Trophoblast cell (in vitro differentiated cells and primary cell): ENCODE results near the gene IL1RAPL1.

Experiments
- DNase-seq, 2 donors: peaks; one replicate each; pipeline ENCODE4 v3.0.0-alpha.2; 2016
- H2AFZ ChIP-seq: 2 replicates; pipeline ENCODE4 v1.6.1; 2013; ENCODE audit warnings: low read length, moderate library complexity, mild to moderate bottlenecking; ENCODE audit not compliant: insufficient read depth, poor library complexity
- H2AK5ac ChIP-seq: 2 replicates; pipeline ENCODE4 v1.6.1; 2013; ENCODE audit warnings: mild to moderate bottlenecking, low read length
- H2BK120ac ChIP-seq: 2 replicates; pipeline ENCODE4 v1.6.1; 2013; ENCODE audit warnings: low read length, mild to moderate bottlenecking, moderate library complexity; ENCODE audit not compliant: insufficient read depth, poor library complexity
- H2BK12ac ChIP-seq: 2 replicates; pipeline ENCODE4 v1.6.1; 2013; ENCODE audit warnings: mild to moderate bottlenecking, low read length, moderate library complexity
- H2BK5ac ChIP-seq: 2 replicates; pipeline ENCODE4 v1.6.1; 2013; ENCODE audit warnings: low read length, low read depth, moderate library complexity, mild to moderate bottlenecking; ENCODE audit not compliant: poor library complexity
- H3K14ac ChIP-seq: 2 replicates; pipeline ENCODE4 v1.6.1; 2013; ENCODE audit warnings: mild to moderate bottlenecking, low read length
- H3K18ac ChIP-seq: 2 replicates; pipeline ENCODE4 v1.6.1; 2013; ENCODE audit warnings: mild to moderate bottlenecking, low read length
- H3K23ac ChIP-seq: 2 replicates; pipeline ENCODE4 v1.6.1; 2013; ENCODE audit warnings: low read length
- H3K27ac ChIP-seq: 2 replicates; pipeline ENCODE4 v1.5.1; 2013; ENCODE audit warnings: low read depth, mild to moderate bottlenecking, inconsistent platforms, low read length, moderate library complexity
- H3K27me3 ChIP-seq: 2 replicates; pipeline ENCODE4 v1.6.1; 2013; ENCODE audit warnings: inconsistent platforms, mild to moderate bottlenecking, low read length, moderate library complexity; ENCODE audit not compliant: insufficient read depth
- H3K36me3 ChIP-seq, 2 experiments: 1 replicate in 1 of 2; 2 replicates in 1 of 2; pipeline ENCODE4 v1.6.1; 2013; ENCODE audit warnings: low read length in 2 of 2, mild to moderate bottlenecking in 2 of 2, moderate library complexity in 1 of 2; ENCODE audit not compliant: insufficient read depth in 2 of 2, control insufficient read depth in 1 of 2
- H3K4ac ChIP-seq: 2 replicates; pipeline ENCODE4 v1.6.1; 2013; ENCODE audit warnings: low read depth, mild to moderate bottlenecking, low read length, moderate library complexity
- H3K4me1 ChIP-seq, 2 experiments: 1 replicate in 1 of 2; 2 replicates in 1 of 2; pipeline ENCODE4 v1.6.1; 2013; ENCODE audit warnings: low read length in 2 of 2, mild to moderate bottlenecking in 2 of 2, moderate library complexity in 1 of 2; ENCODE audit not compliant: insufficient read depth in 2 of 2, control insufficient read depth in 1 of 2
- H3K4me2 ChIP-seq: 2 replicates; pipeline ENCODE4 v1.6.1; 2013; ENCODE audit warnings: inconsistent platforms, mild to moderate bottlenecking, low read length, moderate library complexity
- H3K4me3 ChIP-seq: 2 replicates; pipeline ENCODE4 v1.5.1; 2013; ENCODE audit warnings: mild to moderate bottlenecking, low read depth, low read length, inconsistent platforms
- H3K79me1 ChIP-seq: one replicate; pipeline ENCODE4 v1.6.1; 2013; ENCODE audit warnings: low read length
- H3K79me2 ChIP-seq: 2 replicates; pipeline ENCODE4 v1.6.1; 2013; ENCODE audit warnings: low read length, mild to moderate bottlenecking; ENCODE audit not compliant: control insufficient read depth, insufficient read depth, poor library complexity
- H3K9ac ChIP-seq: 2 replicates; pipeline ENCODE4 v1.6.1; 2013; ENCODE audit warnings: mild to moderate bottlenecking, low read length
- H3K9me3 ChIP-seq: 2 replicates; pipeline ENCODE4 v1.6.1; 2013; ENCODE audit warnings: low read depth, mild to moderate bottlenecking, control low read depth, inconsistent platforms, low read length; ENCODE audit not compliant: insufficient read depth
- H4K12ac ChIP-seq: 2 replicates; pipeline ENCODE4 v1.6.1; 2013; ENCODE audit warnings: low read depth, mild to moderate bottlenecking, low read length, moderate library complexity
- H4K8ac ChIP-seq: 2 replicates; pipeline ENCODE4 v1.6.1; 2013; ENCODE audit warnings: low read depth, mild to moderate bottlenecking, low read length, moderate library complexity
- H4K91ac ChIP-seq: one replicate; pipeline ENCODE4 v1.6.1; 2013; ENCODE audit warnings: low read depth, mild to moderate bottlenecking, low read length, moderate library complexity
- WGBS: extraction: QIAGEN DNeasy Blood & Tissue Kit; methylation state at CpG from one replicate; pipeline ENCODE4 v1.1.7; 2013; ENCODE audit warnings: missing lambda C conversion rate; ENCODE audit not compliant: insufficient read length, insufficient coverage; ENCODE audit errors: extremely low coverage; 5-methylcytosine and 5-hydroxymethylcytosine counted together

The IL1RAPL1 gene

GRCh38 chrX:28613558-28613957 lies 26.3 kb downstream of the IL1RAPL1 start:
- Histone ChIP-seq H2AFZ (no peak overlapping the region), H3K4me3 (no peak overlapping the region), H4K12ac (no peak overlapping the region), H3K23ac (no peak overlapping the region), H2BK120ac (no peak overlapping the region), H2AK5ac (no peak overlapping the region), H2BK5ac (no peak overlapping the region), H3K4me2 (no peak overlapping the region), H3K79me1 (no peaks in the 10 kb centered on the region), H4K8ac (no peak overlapping the region), H3K9me3 (no peaks in the 10 kb centered on the region), H3K9ac (no peak overlapping the region), H3K14ac (no peak overlapping the region), H3K18ac (no peak overlapping the region), H3K36me3 (no peaks in the 10 kb centered on the region), H3K79me2 (no peaks in the 10 kb centered on the region), H3K4me1 (no peaks in the 10 kb centered on the region), H3K4ac (no peak overlapping the region), H3K27ac (no peak overlapping the region), H4K91ac (no peak overlapping the region), H3K27me3 (no peaks in the 10 kb centered on the region), H2BK12ac (no peak overlapping the region)
- no CpG with 5 or more reads among the region's 1 CpG for WGBS
- DNase-seq, result no peak

GRCh38 chrX:28625223-28625622 lies 38.0 kb downstream of the IL1RAPL1 start:
- Histone ChIP-seq H2BK120ac (no peak overlapping the region), H3K4ac (no peak overlapping the region), H2AFZ (no peak overlapping the region), H4K8ac (no peak overlapping the region), H3K4me3 (no peak overlapping the region), H3K27ac (no peak overlapping the region), H2AK5ac (no peak overlapping the region), H3K14ac (no peak overlapping the region), H3K79me1 (no peaks in the 10 kb centered on the region), H3K23ac (no peak overlapping the region), H3K9ac (no peak overlapping the region), H3K79me2 (no peaks in the 10 kb centered on the region), H4K12ac (no peak overlapping the region), H3K4me1 (no peaks in the 10 kb centered on the region), H3K4me2 (no peak overlapping the region), H3K36me3 (no peaks in the 10 kb centered on the region), H4K91ac (no peak overlapping the region), H3K27me3 (no peaks in the 10 kb centered on the region), H3K18ac (no peak overlapping the region), H3K9me3 (no peaks in the 10 kb centered on the region), H2BK5ac (no peak overlapping the region), H2BK12ac (no peak overlapping the region)
- no CpG with 5 or more reads among the region's 2 CpGs for whole genome bisulfite sequencing
- no peak for DNase-seq

GRCh38 chrX:28626515-28626914 lies 39.3 kb downstream of the IL1RAPL1 start:
- H2BK120ac ChIP-seq, result no peak overlapping the region
- H3K4me3 ChIP-seq, result no peak overlapping the region
- H3K4me1 ChIP-seq, result no peaks in the 10 kb centered on the region
- H2AFZ ChIP-seq, result no peak overlapping the region
- H3K79me2 ChIP-seq, result no peaks in the 10 kb centered on the region
- no peak overlapping the region for H3K18ac ChIP-seq
- H3K9ac ChIP-seq, result no peak overlapping the region
- no peaks in the 10 kb centered on the region for H3K27me3 ChIP-seq
- H2AK5ac ChIP-seq, result no peak overlapping the region
- no peak overlapping the region for H2BK12ac ChIP-seq
- no peak overlapping the region for H3K4me2 ChIP-seq
- H3K14ac ChIP-seq, result no peak overlapping the region
- no peak for DNase-seq
- H3K27ac ChIP-seq, result no peak overlapping the region
- H3K23ac ChIP-seq, result no peak overlapping the region
- no peak overlapping the region for H3K4ac ChIP-seq
- no peaks in the 10 kb centered on the region for H3K9me3 ChIP-seq
- no peak overlapping the region for H4K91ac ChIP-seq
- WGBS, result no CpG with 5 or more reads among the region's 2 CpGs
- H4K12ac ChIP-seq, result no peak overlapping the region
- no peak overlapping the region for H4K8ac ChIP-seq
- no peak overlapping the region for H2BK5ac ChIP-seq
- H3K36me3 ChIP-seq, result no peaks in the 10 kb centered on the region
- H3K79me1 ChIP-seq, result no peaks in the 10 kb centered on the region

GRCh38 chrX:28628120-28628519 lies 40.9 kb downstream of the IL1RAPL1 start:
- H2AK5ac ChIP-seq, result no peak overlapping the region
- H2BK5ac ChIP-seq, result no peak overlapping the region
- H3K9ac ChIP-seq, result no peak overlapping the region
- no peak overlapping the region for H3K18ac ChIP-seq
- H2AFZ ChIP-seq, result no peak overlapping the region
- H3K14ac ChIP-seq, result no peak overlapping the region
- no peaks in the 10 kb centered on the region for H3K79me1 ChIP-seq
- no peak overlapping the region for H3K23ac ChIP-seq
- no peak overlapping the region for H3K27ac ChIP-seq
- no peak overlapping the region for H2BK12ac ChIP-seq
- H3K9me3 ChIP-seq, result no peaks in the 10 kb centered on the region
- no peaks in the 10 kb centered on the region for H3K4me1 ChIP-seq
- no peak overlapping the region for H4K8ac ChIP-seq
- no peak overlapping the region for H3K4me3 ChIP-seq
- no peaks in the 10 kb centered on the region for H3K79me2 ChIP-seq
- H4K12ac ChIP-seq, result no peak overlapping the region
- H4K91ac ChIP-seq, result no peak overlapping the region
- no peak for DNase-seq
- H3K27me3 ChIP-seq, result no peaks in the 10 kb centered on the region
- no peak overlapping the region for H3K4me2 ChIP-seq
- H2BK120ac ChIP-seq, result no peak overlapping the region
- H3K36me3 ChIP-seq, result no peaks in the 10 kb centered on the region
- no peak overlapping the region for H3K4ac ChIP-seq
